Stomach (tissue), 9 donors: ENCODE results near the gene TMEM14B. TPM values are rescaled to one million over a fixed set of nuclear protein-coding genes. Genes with fewer than 3 reads are reported as not detected.
"Not testable (repeated sequence)": the region's sequence is repeated elsewhere in the genome, so short reads cannot be mapped to it uniquely, and the experiment has no call there.

ENCODE experiments used
- DNase-seq, 2 donors: peaks; one replicate each; pipeline versions ENCODE4 v3.0.0 to v3.0.0-alpha.2; 2013 to 2019
- H3K27ac ChIP-seq, 5 donors: fragments of 200-600 bp in 4 of 5; sonication (generic) in 4 of 5; one replicate each; pipeline ENCODE4 v1.5.1; 2013 to 2019; ENCODE audit warnings: mild to moderate bottlenecking in 1 of 5, moderate library complexity in 1 of 5
- H3K27me3 ChIP-seq, 3 donors: fragments of 200-600 bp; sonication (generic); one replicate each; pipeline ENCODE4 v1.5.1; 2017 to 2019; ENCODE audit warnings: mixed run types in 1 of 3
- H3K36me3 ChIP-seq, 4 donors: fragments of 200-600 bp; sonication (generic); 1 replicate in 3 of 4; 2 replicates in 1 of 4; pipeline ENCODE4 v1.5.1; 2016 to 2019
- H3K4me1 ChIP-seq, 4 donors: fragments of 200-600 bp; sonication (generic); one replicate each; pipeline ENCODE4 v1.5.1; 2016 to 2019
- H3K4me3 ChIP-seq, 4 donors: fragments of 200-600 bp; sonication (generic) in 3 of 4; one replicate each; pipeline ENCODE4 v1.5.1; 2016 to 2019; ENCODE audit warnings: mild to moderate bottlenecking in 1 of 4
- H3K9me3 ChIP-seq, 4 donors: fragments of 200-600 bp; sonication (generic); one replicate each; pipeline ENCODE4 v1.5.1; 2016 to 2019
- CTCF ChIP-seq, 7 experiments: fragments of 450-650 bp in 4 of 7; fragments of 200-600 bp in 3 of 7; sonication (generic) in 3 of 7; IDR thresholded peaks; one replicate each; pipeline ENCODE4 v1.5.1; 2016 to 2019; ENCODE audit warnings: antibody characterized with exemption in 7 of 7, control low read depth in 2 of 7, mild to moderate bottlenecking in 1 of 7
- EP300 ChIP-seq: sonication (generic); formaldehyde crosslinking; IDR thresholded peaks from one replicate; pipeline ENCODE4 v1.6.1; 2017; ENCODE audit warnings: antibody characterized with exemption
- POLR2A ChIP-seq, 4 donors: fragments of 450-650 bp; IDR thresholded peaks; one replicate each; pipeline ENCODE4 v1.6.1; 2016; ENCODE audit warnings: antibody characterized with exemption in 4 of 4, control low read depth in 2 of 4, mild to moderate bottlenecking in 1 of 4, moderate library complexity in 1 of 4
- POLR2AphosphoS5 ChIP-seq, 3 donors: sonication (generic); formaldehyde crosslinking; IDR thresholded peaks; one replicate each; pipeline ENCODE4 v1.6.1; 2016; ENCODE audit warnings: antibody characterized with exemption in 3 of 3
- WGBS, 5 donors: extraction: QIAGEN DNeasy Blood & Tissue Kit in 3 of 5; methylation state at CpG; one replicate each; pipeline versions ENCODE4 v1.1.5 to v1.1.7; 2013 to 2018; 5-methylcytosine and 5-hydroxymethylcytosine counted together
- intact Hi-C: fragments of 100-400 bp; cut with DNase I; formaldehyde crosslinking; loops from one replicate; pipeline ENCODE4 v1.15.1; 2023; ENCODE audit warnings: low total_unique reads
- polyA plus RNA-seq, 3 donors: library from polyadenylated mRNA; stranded (reverse); fragments of 200-250 nt; gene quantifications; one replicate each; pipeline ENCODE4 v1.2.3, GENCODE V29; 2013
- total RNA-seq, 5 donors: library from RNA; depleted of rRNA; stranded (reverse); fragments of >200 nt; gene quantifications; one replicate each; pipeline versions ENCODE4 v1.1.0 to v1.2.3, GENCODE V29; 2014 to 2016
- donor health status: healthy with polysubstance abuse.
- donor health status: Bipolar disorder and iron deficiency.
- donor health status: healthy.

Gene TMEM14B
- total and polyA plus RNA-seq, 8 donors = 35.3 to 108 (median 83.9) TPM

GRCh38 chr6:10749734-10750133 lies 2.1 kb downstream of the TMEM14B start:
- peak in 1 of 2 donors; percentile 20 for DNase-seq
- H3K27ac ChIP-seq = no peak overlapping the region
- no peak for TF ChIP-seq POLR2AphosphoS5 (IDR thresholded peaks at IDR 0.05)
- TF ChIP-seq CTCF (IDR thresholded peaks at IDR 0.05) = no peak
- TF ChIP-seq POLR2A (IDR thresholded peaks at IDR 0.05) = no peak
- no peaks in the 10 kb centered on the region for H3K27me3 ChIP-seq
- 10 to 35% (median 27%) methylated on average over 2 of the region's 2 CpGs for WGBS, 5 donors
- H3K36me3 ChIP-seq = peaks cover 17 to 55% (median 50%) of the 10 kb centered on the region in 4 donors
- peaks cover 27 to 47% (median 35%) of the 10 kb centered on the region in 4 donors for H3K4me1 ChIP-seq
- intact Hi-C loops = no loop called here
- no peak overlapping the region for H3K4me3 ChIP-seq
- no peaks in the 10 kb centered on the region for H3K9me3 ChIP-seq

GRCh38 chr6:10750568-10750967 lies 3.0 kb downstream of the TMEM14B start:
- H3K4me3 ChIP-seq, H3K9me3 ChIP-seq, DNase-seq, H3K27ac ChIP-seq, H3K27me3 ChIP-seq, intact Hi-C loops: not testable (repeated sequence)
- peaks cover 17 to 64% (median 58%) of the 10 kb centered on the region in 4 donors for H3K36me3 ChIP-seq
- peaks cover 27 to 47% (median 35%) of the 10 kb centered on the region in 4 donors for H3K4me1 ChIP-seq
- 64 to 82% (median 71%) methylated on average over 6 of the region's 6 CpGs for WGBS, 5 donors

GRCh38 chr6:10751757-10752156 lies 4.2 kb downstream of the TMEM14B start:
- H3K9me3 ChIP-seq, intact Hi-C loops, H3K27ac ChIP-seq, H3K27me3 ChIP-seq, DNase-seq, H3K4me3 ChIP-seq: not testable (repeated sequence)
- 58 to 88% (median 73%) methylated on average over 4 to 5 of the region's 5 CpGs for WGBS, 5 donors
- H3K4me1 ChIP-seq = peaks cover 25 to 45% (median 31%) of the 10 kb centered on the region in 4 donors
- peaks cover 17 to 75% (median 70%) of the 10 kb centered on the region in 4 donors for H3K36me3 ChIP-seq

DNA sequence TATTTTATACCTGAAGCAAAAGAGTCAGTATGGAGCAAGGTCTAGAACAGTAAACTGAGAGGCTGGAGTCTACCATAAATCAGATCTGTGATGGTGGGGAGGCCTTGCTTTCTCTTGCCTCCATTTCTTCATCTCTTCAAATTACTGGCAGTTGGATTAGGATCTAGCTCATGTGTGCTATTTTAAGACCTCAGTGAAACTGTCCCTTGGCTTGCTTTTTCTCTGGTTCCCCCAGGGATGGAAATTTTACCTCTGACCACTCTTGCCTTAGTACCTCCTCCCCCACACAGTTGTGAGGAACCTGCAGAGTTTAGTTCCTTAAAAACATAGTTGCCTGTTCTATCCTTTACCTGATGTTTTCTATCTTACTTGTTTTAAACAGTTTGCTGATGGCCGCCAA lies 8.5 kb downstream of the TMEM14B start:
- no peak for DNase-seq
- H3K36me3 ChIP-seq = peaks cover 20 to 94% (median 86%) of the 10 kb centered on the region in 4 donors
- no peak for TF ChIP-seq CTCF (IDR thresholded peaks at IDR 0.05)
- TF ChIP-seq POLR2AphosphoS5 (IDR thresholded peaks at IDR 0.05) = no peak
- no peak for TF ChIP-seq EP300
- TF ChIP-seq POLR2A (IDR thresholded peaks at IDR 0.05) = no peak
- H3K4me1 ChIP-seq = peaks cover 0 to 25% (median 8%) of the 10 kb centered on the region in 4 donors
- no peak overlapping the region for H3K4me3 ChIP-seq
- no peaks in the 10 kb centered on the region for H3K9me3 ChIP-seq
- no peak overlapping the region for H3K27ac ChIP-seq
- WGBS, 5 donors = 76 to 90% (median 85%) methylated on average over 1 of the region's 1 CpG
- intact Hi-C loops = no loop called here
- no peaks in the 10 kb centered on the region for H3K27me3 ChIP-seq

DNA sequence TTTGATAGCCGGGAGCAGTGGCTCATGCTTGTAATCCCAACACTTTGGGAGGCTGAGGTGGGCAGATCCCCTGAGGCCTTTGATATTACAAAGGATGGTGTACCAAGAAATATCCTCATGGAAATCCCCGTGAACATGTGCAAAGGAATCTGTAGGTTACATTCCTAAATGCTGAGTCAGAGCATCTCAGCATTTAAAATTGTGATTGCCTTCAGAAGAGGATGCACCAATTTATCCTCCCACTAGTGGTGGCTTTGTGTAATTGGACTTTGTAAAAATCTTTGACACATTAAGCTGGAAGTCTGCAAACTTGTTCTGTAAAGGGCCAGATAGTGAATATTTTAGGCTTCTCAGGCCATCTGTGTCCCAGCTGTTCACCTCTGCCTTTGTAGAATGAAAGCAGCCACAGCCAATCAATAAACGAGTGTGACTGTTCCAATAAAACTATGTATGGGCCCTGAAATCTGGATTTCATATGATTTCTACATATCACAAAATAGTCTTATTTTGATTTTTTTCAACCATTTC lies 11.8 kb downstream of the TMEM14B start:
- Histone ChIP-seq H3K4me3 (no peak overlapping the region), H3K9me3 (no peaks in the 10 kb centered on the region), H3K36me3 (peaks cover 6 to 62% (median 58%) of the 10 kb centered on the region in 4 donors), H3K27me3 (no peaks in the 10 kb centered on the region), H3K4me1 (peaks cover 0 to 17% (median 7%) of the 10 kb centered on the region in 4 donors), H3K27ac (peak overlapping the region in 2 of 5 donors; percentile 14 to 47)
- DNase-seq = peak in 1 of 2 donors; percentile 48
- intact Hi-C loops = no loop called here
- peak in 4 of 7 experiments; percentile 19 to 42 (median 22) for TF ChIP-seq CTCF (IDR thresholded peaks at IDR 0.05)
- TF ChIP-seq POLR2A (IDR thresholded peaks at IDR 0.05) = no peak
- 48 to 60% (median 53%) methylated on average over 3 of the region's 3 CpGs for WGBS, 5 donors
